ENCODE data around the gene DHX32. TPM values are rescaled to one million over a fixed set of nuclear protein-coding genes. Genes with fewer than 3 reads are reported as not detected.

The DHX32 gene
- total RNA-seq, 1 experiment from 2014 or later: 32.2 TPM

DNA sequence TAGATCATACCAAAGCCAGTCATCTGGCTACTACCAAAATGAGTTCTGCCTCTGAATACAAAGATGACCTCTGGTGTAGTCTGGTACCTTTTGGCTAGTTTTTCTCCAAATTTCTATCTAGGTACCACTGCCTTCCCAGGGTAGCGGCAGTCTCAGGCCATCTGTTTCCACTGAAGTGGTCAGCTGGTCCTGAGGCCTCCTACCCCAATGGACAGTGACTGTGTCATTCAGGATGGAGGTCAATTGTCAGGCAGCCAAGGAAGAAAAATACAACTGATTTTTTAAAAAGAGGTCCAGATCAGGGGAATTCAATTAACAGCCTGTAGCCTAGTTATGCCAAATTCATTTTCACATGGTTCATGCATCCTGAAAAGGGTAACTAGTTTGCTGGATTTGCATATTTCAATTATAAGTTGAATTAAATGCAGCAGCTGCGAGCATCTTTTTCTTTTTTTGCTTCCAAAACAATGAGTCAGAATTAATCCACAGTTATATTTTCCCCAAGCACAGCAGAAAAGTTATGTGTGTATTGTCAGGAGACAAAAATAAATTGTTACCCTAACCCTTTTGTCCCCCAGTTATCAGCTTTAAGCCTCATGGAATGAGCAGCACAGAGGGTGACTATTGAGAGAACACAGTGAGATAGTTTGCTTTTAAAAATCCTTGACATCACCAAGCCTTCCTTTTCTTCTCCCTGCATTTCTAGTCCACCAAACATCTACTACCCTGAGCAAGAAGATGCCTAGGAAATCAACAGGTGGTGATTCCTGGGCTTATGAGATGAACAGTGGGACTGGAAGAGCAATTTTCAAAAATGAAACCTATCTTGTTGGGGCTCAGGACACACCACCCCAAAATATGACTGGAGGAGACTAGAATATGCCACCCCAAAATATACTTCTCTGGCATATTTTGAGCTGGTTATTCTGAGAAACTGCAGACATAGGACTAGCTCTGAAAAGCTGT lies 30.0 kb downstream of the DHX32 start:
- Mint-ChIP-seq H3K4me3 (ENCODE audit: low read depth, unreplicated experiment) (no peak overlapping the region), H3K9me3 (ENCODE audit: low read depth, unreplicated experiment) (no peaks in the 10 kb centered on the region), H3K4me1 (ENCODE audit: low read depth, unreplicated experiment) (no peaks in the 10 kb centered on the region), H3K36me3 (ENCODE audit: insufficient read depth, unreplicated experiment) (peaks cover 27% of the 10 kb centered on the region), H3K27ac (ENCODE audit: unreplicated experiment) (no peak overlapping the region), H3K27me3 (ENCODE audit: unreplicated experiment) (no peaks in the 10 kb centered on the region)
- intact Hi-C loops (cut with micrococcal nuclease; ENCODE audit: unreplicated experiment): no loop called here
- no TSS peak for BruUV-seq (replicated peaks)
- CTCF ChIA-PET: interaction anchor here (0.7 kb wide), 1 partner anchor 79 kb away, joined by 7 read pairs; no protein-coding TSS in a partner anchor
- no peak for DNase-seq
- TF ChIP-seq, protein P1, sequence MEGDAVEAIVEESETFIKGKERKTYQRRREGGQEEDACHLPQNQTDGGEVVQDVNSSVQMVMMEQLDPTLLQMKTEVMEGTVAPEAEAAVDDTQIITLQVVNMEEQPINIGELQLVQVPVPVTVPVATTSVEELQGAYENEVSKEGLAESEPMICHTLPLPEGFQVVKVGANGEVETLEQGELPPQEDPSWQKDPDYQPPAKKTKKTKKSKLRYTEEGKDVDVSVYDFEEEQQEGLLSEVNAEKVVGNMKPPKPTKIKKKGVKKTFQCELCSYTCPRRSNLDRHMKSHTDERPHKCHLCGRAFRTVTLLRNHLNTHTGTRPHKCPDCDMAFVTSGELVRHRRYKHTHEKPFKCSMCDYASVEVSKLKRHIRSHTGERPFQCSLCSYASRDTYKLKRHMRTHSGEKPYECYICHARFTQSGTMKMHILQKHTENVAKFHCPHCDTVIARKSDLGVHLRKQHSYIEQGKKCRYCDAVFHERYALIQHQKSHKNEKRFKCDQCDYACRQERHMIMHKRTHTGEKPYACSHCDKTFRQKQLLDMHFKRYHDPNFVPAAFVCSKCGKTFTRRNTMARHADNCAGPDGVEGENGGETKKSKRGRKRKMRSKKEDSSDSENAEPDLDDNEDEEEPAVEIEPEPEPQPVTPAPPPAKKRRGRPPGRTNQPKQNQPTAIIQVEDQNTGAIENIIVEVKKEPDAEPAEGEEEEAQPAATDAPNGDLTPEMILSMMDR (IDR thresholded peaks at IDR 0.05; ENCODE audit: unreplicated experiment): no peak

DNA sequence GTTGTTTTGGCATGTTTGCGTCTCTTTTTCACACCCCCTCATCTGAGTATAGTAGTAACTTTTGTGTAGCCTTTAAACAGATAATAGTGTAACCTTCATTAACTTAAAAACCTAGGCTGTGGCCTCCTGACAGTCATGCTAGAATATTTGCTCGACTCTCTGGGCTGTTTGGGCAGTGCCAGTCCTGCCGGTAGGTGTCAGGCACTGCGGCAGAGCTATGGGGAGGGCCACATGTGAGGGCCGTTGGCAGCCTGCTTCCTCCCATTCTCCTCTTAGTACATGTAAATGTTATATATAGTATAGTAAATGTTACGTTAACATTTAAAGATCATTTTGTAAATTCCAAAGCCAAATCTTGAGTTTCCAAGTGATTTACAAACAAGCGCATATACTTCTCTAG lies 31.6 kb downstream of the DHX32 start:
- Mint-ChIP-seq H3K27ac (ENCODE audit: unreplicated experiment) (no peak overlapping the region), H3K36me3 (ENCODE audit: insufficient read depth, unreplicated experiment) (peaks cover 32% of the 10 kb centered on the region), H3K4me1 (ENCODE audit: low read depth, unreplicated experiment) (no peaks in the 10 kb centered on the region), H3K9me3 (ENCODE audit: low read depth, unreplicated experiment) (no peaks in the 10 kb centered on the region), H3K27me3 (ENCODE audit: unreplicated experiment) (no peaks in the 10 kb centered on the region), H3K4me3 (ENCODE audit: low read depth, unreplicated experiment) (no peak overlapping the region)
- TF ChIP-seq, protein P1 (IDR thresholded peaks at IDR 0.05; ENCODE audit: unreplicated experiment): no peak
- intact Hi-C loops (cut with micrococcal nuclease; ENCODE audit: unreplicated experiment): no loop called here
- DNase-seq: no peak
- CTCF ChIA-PET: no interaction called here
- BruUV-seq (replicated peaks): no TSS peak

- TF ChIP-seq, protein P1 (IDR thresholded peaks at IDR 0.05; ENCODE audit: unreplicated experiment): no peak
- Mint-ChIP-seq H3K4me1 (ENCODE audit: low read depth, unreplicated experiment) (no peaks in the 10 kb centered on the region), H3K4me3 (ENCODE audit: low read depth, unreplicated experiment) (no peak overlapping the region), H3K27ac (ENCODE audit: unreplicated experiment) (no peak overlapping the region), H3K9me3 (ENCODE audit: low read depth, unreplicated experiment) (no peaks in the 10 kb centered on the region), H3K36me3 (ENCODE audit: insufficient read depth, unreplicated experiment) (peaks cover 27% of the 10 kb centered on the region), H3K27me3 (ENCODE audit: unreplicated experiment) (no peaks in the 10 kb centered on the region)
- no TSS peak for BruUV-seq (replicated peaks)
- DNase-seq: no peak
- CTCF ChIA-PET: no interaction called here
- intact Hi-C loops (cut with micrococcal nuclease; ENCODE audit: unreplicated experiment): no loop called here
Measured at GRCh38 chr10:125848857-125849256, 32.2 kb downstream of the DHX32 start.

DNA sequence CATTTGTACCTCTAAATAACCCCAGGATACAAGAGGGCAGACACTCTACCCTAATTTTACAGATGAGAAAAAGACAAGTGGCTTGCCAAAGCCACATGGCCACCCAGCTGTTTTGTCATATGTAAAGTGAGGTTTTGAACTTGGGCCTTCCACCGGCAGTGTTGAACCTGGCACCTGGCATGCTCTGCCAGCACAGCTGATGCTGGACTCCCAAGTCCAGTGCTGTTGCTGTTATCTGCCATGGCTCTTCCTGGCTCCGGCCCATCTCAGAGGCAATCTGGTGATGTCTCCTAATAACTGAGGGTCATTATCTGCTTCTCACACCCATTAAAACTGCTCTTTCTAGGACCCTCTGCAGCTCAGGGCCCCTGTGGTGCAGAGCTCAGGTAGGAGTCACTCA lies 32.7 kb downstream of the DHX32 start:
- intact Hi-C loops (cut with micrococcal nuclease; ENCODE audit: unreplicated experiment): no loop called here
- CTCF ChIA-PET: no interaction called here
- H3K27me3 Mint-ChIP-seq (ENCODE audit: unreplicated experiment): no peaks in the 10 kb centered on the region

More for the DNA sequence above, 32.7 kb downstream of the DHX32 start:
- Mint-ChIP-seq H3K27ac (ENCODE audit: unreplicated experiment) (no peak overlapping the region), H3K4me1 (ENCODE audit: low read depth, unreplicated experiment) (no peaks in the 10 kb centered on the region), H3K4me3 (ENCODE audit: low read depth, unreplicated experiment) (no peak overlapping the region), H3K36me3 (ENCODE audit: insufficient read depth, unreplicated experiment) (peaks cover 23% of the 10 kb centered on the region), H3K9me3 (ENCODE audit: low read depth, unreplicated experiment) (no peaks in the 10 kb centered on the region)
- no TSS peak for BruUV-seq (replicated peaks)
- TF ChIP-seq, protein P1 (IDR thresholded peaks at IDR 0.05; ENCODE audit: unreplicated experiment): no peak
- no peak for DNase-seq
